DLD1 (cell line): Measurements from ENCODE around the gene TMPRSS2.

ENCODE experiments used
- in situ Hi-C: cut with HindIII; loops from 2 replicates; pipeline ENCODE4 v1.10.0; 2017; ENCODE audit warnings: low sequenced_read_pairs

TMPRSS2 gene

DNA sequence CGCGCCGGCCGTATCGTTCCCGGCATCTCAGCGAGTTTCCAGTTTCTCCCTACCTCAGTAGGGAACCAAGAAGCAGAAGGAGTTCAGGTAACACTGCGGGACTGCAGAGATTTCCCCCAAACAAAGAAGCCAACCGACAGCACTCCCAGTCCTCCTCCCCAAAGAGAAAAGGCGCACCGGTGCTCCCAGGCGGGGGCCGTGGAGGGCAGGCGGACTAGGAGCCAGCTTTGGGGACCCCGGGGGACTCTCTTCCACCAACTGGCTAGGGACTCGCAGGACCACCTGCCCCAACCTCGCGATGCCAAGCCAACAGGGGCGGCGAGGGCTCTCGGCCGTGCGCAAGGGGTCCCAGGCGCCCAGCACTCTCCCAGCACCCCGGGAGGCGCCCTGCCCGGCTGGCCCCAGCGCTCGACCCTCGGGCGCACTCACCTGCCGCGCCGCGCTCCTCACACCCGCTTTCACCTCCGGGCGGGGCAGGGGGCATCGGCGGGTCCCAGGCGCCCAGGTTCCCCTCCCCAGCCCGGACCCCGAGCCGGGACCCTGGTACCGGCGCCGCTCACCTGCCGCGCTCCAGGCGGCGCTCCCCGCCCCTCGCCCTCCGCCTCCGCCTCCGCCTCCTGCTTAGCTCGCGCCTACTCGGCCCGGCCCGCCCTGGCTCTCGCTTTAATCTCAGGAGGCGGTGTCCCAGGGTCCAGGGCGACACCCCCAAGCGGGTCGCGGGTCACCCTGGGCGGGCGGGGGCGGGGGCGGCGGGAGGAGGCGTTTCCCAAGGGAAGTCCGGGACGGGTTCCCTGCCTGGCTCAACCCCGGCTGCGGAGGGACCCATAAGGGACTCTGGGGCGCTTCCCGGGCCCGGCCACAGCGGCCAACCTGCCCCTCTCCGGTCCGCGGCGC is at the start of gene TMPRSS2:
TMPRSS2 (minus strand) TSS at position 638 of the 894 bp plus-strand sequence. CDS start 10,025 bp downstream, outside the sequence.
- in situ Hi-C loops, result no loop called here

DNA sequence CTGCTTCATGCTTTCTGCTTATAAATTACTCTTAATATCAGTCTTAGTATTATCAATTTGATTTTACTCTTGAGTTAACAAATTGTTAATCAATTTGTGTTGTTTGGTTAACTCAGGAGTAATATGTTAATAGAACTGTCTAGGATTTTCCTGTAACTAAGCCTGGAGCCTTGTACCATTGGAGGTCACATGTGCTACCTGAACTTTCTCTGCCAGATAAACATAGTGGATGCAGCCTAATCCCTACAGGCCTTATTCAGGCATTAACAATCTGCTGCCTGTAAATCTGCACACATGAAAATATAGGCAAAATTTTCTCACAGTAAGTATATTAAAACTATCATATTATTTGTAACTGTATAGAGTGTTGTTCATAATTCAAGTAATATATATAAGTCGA is 47.1 kb upstream of the TMPRSS2 start:
- in situ Hi-C loops, result no loop called here

DNA sequence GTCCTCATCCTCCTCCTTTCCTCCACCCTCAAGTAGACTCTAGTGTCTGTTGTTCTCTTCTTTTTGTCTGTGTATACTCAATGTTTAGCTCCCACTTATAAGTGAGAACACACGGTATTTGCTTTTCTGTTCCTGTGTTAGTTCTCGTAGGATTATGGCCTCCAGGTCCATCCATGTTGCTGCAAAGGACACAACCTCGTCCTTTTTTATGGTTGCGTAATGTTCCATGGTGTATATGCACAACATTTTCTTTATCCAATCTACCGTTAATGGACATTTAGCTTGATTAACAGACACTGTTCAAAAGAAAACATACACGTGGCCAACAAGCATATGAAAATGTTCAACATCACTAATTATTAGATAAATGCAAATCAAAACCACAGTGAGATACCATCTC is 44.3 kb upstream of the TMPRSS2 start:
- in situ Hi-C loops, result no loop called here

DNA sequence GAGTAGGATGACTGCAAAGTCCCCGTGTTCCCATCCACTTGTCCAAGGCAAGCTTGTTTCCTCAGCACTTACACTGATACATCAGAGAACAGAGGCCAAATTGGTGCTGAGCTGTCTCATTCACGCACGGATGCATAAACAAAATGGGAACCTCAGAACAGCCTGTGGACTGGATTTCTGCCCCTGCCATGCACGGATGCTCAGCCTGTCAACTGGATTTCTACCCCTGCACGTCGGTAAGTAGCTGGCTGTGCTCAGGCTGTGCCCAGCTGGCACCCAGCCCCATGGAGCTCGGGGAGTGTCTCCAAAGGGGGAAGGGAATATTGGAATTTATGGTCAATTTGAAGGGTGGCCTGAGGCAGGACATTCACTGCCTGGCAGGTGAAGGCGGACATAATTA is 40.8 kb upstream of the TMPRSS2 start:
- in situ Hi-C loops, result no loop called here

DNA sequence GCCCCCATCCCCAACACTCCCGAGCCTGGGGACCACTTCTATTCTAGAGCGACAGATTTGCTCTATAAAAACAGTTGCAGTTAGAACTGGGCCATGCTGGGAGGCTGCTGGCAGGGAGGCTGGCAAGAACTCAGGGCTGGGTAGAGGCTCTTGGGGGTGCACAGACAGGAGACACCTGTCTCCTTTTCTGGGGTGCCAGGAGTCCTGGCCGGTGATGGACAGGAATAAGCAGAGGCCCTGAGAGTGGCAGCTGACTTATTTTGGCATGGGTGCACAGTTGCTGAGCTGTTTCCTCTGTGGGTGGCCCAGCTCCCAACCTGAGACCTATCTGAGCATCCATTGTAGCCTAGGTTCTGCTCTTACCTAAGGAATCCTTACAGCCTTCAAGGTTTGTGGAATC is 39.2 kb upstream of the TMPRSS2 start:
- in situ Hi-C loops, result no loop called here

DNA sequence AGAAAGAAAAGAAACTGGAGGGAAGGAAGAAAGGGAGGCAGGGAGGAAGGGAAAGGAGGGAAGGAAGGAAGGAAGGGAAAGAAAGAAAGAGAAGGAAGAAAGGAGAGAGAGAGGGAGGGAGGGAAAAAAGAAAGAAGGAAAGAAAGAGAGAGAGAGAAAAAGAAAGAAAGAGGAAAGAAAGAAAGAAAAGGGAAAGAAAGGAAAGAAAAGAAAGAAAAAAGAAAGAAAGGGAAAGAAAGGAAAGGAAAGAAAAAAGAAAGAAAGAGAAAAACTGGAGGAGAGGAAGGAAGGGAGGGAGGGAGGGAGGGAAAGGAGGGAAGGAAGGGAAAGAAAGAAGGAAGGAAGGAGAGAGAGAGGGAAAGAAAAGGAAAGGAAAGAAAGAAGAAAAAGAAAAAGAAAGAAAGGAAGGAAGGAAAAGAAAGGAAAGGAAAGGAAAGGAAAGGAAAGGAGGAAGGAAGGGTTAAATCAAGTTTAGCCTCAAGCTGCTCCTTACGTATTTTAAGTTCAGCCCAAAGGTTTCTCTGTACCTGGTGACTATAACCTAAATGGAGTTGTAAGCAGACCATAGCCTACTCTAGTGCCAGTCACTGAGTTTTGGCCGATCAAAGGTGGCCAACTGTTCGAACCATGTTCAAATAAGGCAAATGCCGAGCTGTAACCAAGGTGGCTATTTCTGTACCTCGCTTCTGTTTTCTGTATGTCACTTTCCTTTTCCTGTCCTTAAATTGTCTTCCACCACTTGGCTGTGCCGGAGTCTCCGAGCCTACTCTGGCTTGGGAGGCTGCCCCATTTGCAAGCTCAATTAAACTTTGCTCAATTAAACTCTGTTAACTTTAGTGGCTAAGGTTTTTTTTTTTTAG is 37.8 kb upstream of the TMPRSS2 start:
- in situ Hi-C loops, result no loop called here

DNA sequence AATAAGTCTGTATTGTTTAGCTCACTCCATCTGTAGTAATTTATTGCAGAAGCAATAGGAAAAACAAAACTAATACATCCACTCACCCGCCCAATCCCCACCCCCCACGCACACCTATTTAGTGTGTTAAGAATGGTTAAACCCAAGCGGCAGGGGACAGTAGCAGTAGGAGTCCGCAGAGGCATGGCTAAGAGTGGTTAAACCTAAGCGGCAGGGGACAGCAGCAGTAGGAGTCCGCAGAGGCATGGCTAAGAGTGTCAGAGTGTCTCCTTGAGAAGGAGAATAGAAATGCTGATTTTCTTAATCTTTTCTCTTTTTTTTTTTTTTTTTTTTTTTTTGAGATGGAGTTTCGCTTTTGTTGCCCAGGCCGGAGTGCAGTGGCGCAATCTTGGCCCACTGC is 34.8 kb upstream of the TMPRSS2 start:
- in situ Hi-C loops, result no loop called here

DNA sequence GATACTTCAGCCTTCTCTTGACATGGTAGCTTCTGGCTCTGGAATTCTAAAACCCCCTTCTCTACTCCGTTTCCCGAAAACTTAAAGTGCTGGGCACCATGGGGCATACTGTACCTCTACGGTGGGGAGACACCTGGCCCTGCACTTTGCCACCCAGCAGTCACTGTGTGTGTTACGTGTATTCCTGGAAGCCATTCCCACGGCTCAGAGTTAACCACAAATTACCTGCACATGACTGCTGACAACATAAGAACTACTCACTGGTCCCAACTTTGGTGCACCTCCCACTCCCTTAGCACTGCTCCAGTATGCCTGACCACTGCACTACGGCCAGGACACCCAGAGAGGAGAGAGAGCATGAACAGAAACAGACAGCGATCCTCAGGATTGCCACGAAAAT is 29.4 kb upstream of the TMPRSS2 start:
- in situ Hi-C loops, result no loop called here

DNA sequence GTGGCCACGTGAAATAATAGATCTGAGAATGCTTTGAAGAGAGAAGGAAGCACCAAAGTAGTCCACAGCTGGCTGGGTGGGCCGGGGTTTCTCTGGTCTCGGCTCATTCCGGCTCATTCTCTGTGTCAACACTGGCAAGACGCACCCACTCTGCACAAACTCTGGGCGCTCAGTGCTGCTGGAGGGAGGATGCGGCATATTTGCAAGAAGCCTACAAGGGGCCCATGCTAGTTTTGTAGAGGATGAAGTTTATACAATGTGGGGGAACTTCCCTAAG is 28.8 kb upstream of the TMPRSS2 start:
- in situ Hi-C loops, result no loop called here

DNA sequence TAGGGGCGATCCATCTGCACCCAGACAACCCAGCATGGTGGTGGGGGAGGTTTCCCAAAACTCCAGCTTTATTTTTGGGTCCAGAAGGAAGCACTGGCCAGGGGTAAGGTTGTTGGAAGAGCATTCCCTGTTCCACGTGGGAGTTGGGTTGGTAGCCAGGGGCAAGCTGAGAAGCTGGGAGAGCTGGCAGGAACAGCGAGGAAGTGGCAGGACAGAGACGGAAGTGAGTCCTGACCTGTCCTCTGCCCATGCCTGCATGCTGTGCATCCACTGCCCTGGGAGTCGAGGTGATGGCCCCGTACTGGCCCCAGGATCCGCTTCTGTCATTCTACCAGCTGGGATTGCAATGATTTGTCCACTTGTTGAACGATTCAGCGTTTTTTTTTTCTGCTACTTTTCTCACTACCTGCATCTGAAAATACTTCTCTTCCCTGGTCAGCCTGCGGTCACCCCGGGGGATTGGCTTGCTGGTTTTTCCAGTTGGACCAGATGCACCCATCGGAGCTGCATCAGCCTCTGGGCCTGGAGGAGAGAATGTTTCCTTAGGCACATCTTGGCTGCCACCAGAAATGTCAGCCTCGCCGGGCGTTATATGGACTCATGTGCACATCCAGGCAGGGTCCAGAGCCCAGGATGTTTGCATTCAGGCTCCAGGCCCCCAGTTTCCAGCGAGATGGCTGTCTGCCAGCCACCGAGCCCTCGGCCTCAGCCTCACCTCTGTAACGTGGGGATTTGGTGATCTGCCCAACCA is 28.3 kb upstream of the TMPRSS2 start:
- in situ Hi-C loops, result no loop called here

DNA sequence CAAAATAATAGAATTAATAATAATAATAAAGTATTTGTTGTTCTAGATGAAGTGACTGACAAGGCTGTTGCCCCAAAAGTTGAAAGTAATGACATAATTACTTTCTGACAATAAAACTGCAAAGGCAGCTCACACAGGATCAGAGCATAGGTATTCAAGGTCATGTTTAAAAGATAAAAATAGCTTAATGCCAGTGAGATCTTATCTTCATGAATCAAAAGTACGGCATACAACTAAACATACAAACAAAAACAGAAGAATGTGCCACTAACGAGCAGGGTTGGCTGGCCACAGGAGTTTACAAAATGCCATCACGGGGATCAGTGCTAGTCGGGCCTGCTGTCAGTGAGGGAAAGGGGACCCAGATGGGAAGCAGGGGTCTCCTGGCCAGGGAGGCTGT is 22.4 kb upstream of the TMPRSS2 start:
- in situ Hi-C loops, result no loop called here

DNA sequence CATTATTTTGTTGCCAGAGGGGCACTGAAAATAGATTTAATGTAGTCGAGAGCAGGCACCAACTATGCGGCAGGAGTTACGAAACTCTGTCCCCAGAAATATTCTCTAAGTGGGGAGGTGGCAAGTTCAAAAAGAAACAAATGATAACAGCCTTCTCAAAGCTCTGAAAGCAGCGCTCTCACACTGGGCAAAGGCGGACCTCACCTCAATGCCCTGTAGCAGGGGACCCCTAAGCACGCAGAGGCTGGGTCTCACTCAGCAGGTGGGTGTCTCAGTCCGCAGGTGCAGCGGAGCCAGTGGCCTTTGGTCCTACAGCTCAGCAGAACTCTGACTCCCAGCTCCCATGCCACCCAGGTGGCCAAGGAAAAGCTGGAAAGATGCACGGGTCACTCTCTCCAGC is 21.8 kb upstream of the TMPRSS2 start:
- in situ Hi-C loops, result loop anchor here (10.0 kb wide), 1 partner anchor 205 kb away; no protein-coding TSS in a partner anchor

DNA sequence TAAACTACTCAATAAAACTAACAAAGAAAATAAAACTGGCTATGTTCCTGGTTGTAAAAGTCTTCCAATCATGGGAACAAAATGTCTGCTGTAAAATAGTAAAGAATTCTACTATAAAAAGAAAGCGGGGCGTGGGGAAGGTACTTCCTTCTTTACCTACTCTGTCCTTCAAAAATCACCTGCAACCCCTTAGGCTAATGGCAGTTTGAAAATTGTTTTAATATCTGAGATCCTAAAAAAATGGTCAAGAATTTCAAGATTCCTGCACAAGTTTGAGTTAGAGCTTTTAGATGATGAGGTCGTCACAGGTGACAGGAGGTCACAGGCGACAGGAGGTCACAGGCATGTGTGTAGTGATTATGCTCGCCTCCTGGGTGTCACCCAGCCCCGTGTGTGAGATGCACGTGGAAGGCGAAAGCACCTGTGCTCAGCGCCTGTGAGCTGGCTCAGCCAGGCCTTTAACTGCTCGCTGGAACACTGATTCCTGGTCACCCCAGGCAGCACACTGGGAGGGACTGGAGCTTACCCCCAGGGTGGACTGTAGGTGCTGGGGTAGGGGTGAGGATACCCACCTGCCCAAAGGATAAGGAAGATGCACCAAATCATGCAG is 18.6 kb upstream of the TMPRSS2 start:
- in situ Hi-C loops, result loop anchor here (10.0 kb wide), 1 partner anchor 208 kb away; no protein-coding TSS in a partner anchor

DNA sequence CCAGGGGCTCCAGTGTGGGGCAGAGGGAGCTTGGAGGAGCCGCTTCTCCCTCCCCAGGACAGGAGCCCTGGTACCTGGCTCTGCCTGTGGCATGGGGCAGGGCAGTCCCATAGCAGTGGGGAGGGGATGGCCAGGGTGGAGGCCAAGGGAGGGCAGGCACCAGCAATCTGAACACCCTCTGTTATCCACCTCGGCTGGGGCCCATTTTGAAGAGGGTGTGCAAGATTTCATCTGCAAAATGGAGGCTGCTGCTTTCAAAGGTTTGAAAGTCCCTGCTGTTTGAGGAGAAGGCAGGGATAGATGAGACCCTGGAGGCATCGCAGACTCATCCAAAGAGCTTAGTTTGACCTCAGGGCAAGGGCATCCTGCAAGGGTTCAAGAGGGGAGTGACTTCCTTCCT is 15.2 kb upstream of the TMPRSS2 start:
- in situ Hi-C loops, result loop anchor here (10.0 kb wide), 1 partner anchor 212 kb away; no protein-coding TSS in a partner anchor

DNA sequence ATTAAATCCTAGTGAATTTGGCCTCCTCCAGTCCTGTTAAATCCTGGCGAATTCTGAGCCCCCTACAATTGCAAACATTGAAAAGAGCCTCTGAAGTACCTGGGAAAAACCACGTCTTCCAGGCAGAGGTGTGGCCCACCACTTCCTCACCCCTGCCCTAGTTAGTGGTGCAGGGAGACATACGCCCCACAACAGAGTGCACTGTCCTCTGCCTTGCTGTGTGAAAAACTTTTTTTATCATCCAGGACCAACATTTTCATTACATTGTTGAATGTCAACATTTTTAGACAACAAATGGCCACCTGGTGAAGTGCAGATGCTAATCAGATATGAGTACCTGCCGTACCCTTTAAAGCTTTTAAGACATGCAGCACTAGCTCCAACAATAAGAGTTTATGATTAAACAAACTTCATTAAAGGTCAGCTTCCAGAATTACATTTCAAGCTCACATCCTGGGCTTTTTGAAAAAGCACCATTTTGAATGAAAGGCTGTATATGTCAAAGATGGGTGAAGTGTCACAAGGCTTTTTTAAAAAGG is 13.6 kb upstream of the TMPRSS2 start:
- in situ Hi-C loops, result loop anchor here (10.0 kb wide), 1 partner anchor 213 kb away; no protein-coding TSS in a partner anchor

DNA sequence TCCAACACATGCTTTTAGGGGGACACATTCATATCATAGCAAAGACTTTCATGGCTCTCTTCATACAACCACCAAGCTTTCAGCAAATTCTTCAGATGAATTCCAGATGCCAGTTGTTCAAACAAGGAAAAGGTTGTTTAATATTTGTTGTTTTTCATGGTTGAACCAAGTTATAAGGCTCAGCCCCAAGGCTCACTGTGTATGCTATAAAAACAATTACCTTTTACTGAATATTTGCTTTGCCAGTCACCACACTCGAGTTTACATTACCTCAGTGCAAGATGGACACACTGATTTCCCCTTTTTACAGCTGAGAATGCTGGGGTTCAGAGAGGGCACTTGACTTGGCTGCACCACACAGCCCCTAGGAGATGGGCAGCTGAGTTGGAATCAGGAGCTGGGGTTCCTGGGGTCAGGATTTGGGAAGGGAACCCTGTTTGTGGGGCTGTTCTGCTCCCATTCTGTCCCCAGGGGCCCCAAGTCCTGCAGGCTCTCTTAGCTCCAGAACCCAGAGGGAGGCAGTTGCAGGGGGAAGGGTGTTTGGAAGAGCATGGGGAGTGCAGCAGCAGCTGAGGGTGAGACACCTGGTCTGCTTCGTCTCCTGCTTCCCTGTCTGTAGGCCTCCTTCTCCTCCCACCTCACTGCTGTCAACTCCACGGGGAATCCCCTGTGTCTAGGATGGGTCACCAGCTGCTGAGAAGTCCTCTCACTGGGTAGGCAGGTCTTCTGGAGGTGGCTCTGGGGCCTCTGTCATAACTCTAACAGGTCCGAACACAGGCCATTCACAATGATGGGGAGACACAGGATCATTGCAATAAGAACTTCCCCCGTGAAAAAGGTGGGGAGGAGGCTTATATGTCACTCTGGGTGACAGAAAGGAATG is 12.8 kb upstream of the TMPRSS2 start:
- in situ Hi-C loops, result loop anchor here (10.0 kb wide), 1 partner anchor 214 kb away; no protein-coding TSS in a partner anchor

DNA sequence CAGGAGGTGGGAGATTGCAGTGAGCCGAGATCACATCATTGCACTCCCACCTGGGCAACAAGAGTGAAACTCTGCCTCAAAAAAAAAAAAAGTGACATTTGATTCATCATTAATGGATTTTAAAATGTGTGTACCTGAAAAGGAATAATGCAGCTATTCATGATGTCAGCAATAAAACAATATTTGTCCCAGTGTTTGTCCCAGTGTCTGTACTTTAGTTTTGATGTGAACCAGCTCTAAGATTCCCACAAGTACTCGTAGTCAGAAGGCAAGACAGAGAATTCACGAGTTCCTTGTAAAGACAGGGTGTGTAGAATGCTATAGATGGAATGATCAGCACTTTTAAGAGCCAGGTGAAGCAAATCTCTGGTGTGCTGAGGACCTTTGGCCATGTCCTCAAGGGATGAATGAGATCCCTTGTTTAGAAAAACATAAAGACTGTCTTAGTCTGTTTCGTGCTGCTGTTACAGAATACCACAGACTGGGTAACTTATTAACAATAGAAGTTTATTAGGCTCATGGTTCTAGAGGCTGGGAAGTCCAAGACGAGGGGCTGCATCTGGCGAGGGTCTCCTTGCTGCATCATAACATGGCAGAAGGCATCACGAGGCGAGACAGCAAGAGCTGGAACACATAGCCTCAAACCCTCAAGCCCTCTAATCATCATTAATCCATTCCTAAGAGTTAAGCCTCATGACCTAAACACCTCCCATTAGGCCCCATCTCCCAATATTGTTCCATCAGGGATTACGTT is 12.0 kb upstream of the TMPRSS2 start:
- in situ Hi-C loops, result loop anchor here (10.0 kb wide), 1 partner anchor 215 kb away; no protein-coding TSS in a partner anchor

DNA sequence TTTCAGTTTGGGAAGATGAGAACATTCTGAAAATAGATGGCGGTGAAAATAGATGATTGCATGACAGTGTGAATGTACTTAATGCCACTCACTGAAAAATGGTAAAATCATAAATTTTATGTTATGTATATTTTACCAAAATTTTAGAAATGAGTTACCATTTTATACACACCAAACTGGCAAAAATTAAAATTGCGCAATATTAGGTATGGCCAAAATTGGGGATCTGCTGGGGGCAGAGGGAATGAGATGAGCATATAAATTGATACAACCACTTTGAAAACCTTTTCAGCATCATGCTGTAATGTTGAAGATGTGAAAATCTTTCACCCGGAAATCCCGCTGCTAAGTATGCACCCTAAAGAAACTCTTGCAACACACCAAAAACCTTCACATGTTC is 10.8 kb upstream of the TMPRSS2 start:
- in situ Hi-C loops, result no loop called here

DNA sequence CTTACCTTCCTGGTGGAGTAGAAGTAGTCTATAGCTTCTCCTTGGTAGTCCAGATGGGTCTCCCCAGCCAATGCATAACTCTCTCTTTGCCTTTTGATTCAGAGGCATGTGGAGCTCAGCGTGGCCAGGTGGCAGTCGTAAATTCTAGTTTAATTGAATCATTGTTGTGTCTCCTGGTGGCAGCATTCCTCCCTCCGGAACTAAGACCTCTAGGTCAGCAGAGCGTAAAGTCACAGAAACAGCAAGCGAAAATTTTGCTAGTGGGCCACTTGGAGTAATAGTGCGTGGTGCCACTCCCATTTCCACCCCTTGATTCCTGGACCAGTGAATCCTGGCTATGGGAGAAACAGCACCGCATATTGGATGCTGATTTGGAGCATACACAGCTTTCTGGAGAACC is 3.9 kb upstream of the TMPRSS2 start:
- in situ Hi-C loops, result no loop called here
